Fibroblast of the aortic adventitia (primary cell): ENCODE data around the gene MRGPRX4. TPM values are rescaled to one million over a fixed set of nuclear protein-coding genes. Genes with fewer than 3 reads are reported as not detected.
"Not testable (repeated sequence)": the region's sequence is repeated elsewhere in the genome, so short reads cannot be mapped to it uniquely, and the experiment has no call there.

ENCODE experiments used
- DNase-seq: peaks from one replicate; pipeline ENCODE4 v3.0.0-alpha.2; 2010; ENCODE audit warnings: low read depth
- H3K4me3 ChIP-seq: 2 replicates; pipeline ENCODE4 v1.5.1; 2011; ENCODE audit warnings: low read depth, mild to moderate bottlenecking, control low read depth, low read length, moderate library complexity
- CTCF ChIP-seq: IDR thresholded peaks from 2 replicates; pipeline ENCODE4 v1.5.1; 2011; ENCODE audit warnings: mild to moderate bottlenecking, low read length, control low read depth, inconsistent platforms; ENCODE audit not compliant: insufficient read depth
- total RNA-seq: library from RNA; depleted of rRNA; stranded (reverse); fragments of >200 nt; gene quantifications from 2 replicates; pipeline ENCODE4 v1.2.3, GENCODE V29; 2012; ENCODE audit warnings: low replicate concordance

MRGPRX4 gene
- total RNA-seq: not detected in 2 replicates

- H3K4me3 ChIP-seq: no peak within 1 kb of the TSS
- no peak for DNase-seq
- no peak for TF ChIP-seq CTCF
Observed at GRCh38 chr11:18172666-18173065, at the start of gene MRGPRX4. Gene MRGPRX4, plus strand, starts transcription at chr11:18172837. Its CDS starts 420 bp downstream, at chr11:18173257.

DNA sequence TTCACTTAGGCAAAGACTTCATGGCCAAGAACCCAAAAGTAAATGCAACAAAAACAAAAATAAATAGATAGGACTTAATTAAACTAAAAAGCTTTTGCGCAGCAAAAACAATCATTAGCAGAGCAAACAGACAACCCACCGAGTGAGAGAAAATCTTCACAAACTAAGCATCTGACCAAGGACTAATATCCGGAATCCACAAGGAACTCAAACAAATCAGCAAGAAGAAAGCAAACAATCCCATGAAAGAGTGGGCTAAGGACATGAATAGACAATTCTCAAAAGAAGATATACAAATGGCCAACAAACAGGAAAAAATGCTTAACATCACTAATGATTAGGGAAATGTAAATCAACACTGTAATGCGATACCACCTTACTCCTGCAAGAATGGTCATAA is 41.5 kb upstream of the MRGPRX4 start:
- H3K4me3 ChIP-seq, DNase-seq: not testable (repeated sequence)

- H3K4me3 ChIP-seq: no peak within 1 kb of the TSS
- DNase-seq: no peak
- TF ChIP-seq CTCF: no peak
Observed at GRCh38 chr11:18132341-18132740, 40.3 kb upstream of the MRGPRX4 start, which contains the start of gene MRGPRX3. Gene MRGPRX3, plus strand, starts transcription at chr11:18132571. Its CDS starts 4,632 bp downstream, at chr11:18137203.

- no peak for TF ChIP-seq CTCF
- no peak overlapping the region for H3K4me3 ChIP-seq
Observed at GRCh38 chr11:18135308-18135707, 37.3 kb upstream of the MRGPRX4 start.

DNA sequence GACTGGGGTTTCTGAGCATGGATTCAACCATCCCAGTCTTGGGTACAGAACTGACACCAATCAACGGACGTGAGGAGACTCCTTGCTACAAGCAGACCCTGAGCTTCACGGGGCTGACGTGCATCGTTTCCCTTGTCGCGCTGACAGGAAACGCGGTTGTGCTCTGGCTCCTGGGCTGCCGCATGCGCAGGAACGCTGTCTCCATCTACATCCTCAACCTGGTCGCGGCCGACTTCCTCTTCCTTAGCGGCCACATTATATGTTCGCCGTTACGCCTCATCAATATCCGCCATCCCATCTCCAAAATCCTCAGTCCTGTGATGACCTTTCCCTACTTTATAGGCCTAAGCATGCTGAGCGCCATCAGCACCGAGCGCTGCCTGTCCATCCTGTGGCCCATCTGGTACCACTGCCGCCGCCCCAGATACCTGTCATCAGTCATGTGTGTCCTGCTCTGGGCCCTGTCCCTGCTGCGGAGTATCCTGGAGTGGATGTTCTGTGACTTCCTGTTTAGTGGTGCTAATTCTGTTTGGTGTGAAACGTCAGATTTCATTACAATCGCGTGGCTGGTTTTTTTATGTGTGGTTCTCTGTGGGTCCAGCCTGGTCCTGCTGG is 35.3 kb upstream of the MRGPRX4 start:
- DNase-seq: no peak
- TF ChIP-seq CTCF: no peak
- H3K4me3 ChIP-seq: no peak overlapping the region

More at GRCh38 chr11:18135308-18135707, 37.3 kb upstream of the MRGPRX4 start:
- DNase-seq: no peak

GRCh38 chr11:18140145-18140544 is 32.5 kb upstream of the MRGPRX4 start:
- H3K4me3 ChIP-seq: no peak overlapping the region
- DNase-seq: no peak
- TF ChIP-seq CTCF: no peak

- no peak for TF ChIP-seq CTCF
- DNase-seq: no peak
Observed at GRCh38 chr11:18144243-18144642, 28.4 kb upstream of the MRGPRX4 start.

More at GRCh38 chr11:18144243-18144642, 28.4 kb upstream of the MRGPRX4 start:
- no peak overlapping the region for H3K4me3 ChIP-seq
